ENCODE measurements around the gene IFRD2.
A peak's percentile ranks its signal among the peaks of the same experiment; 100 is the strongest.
"Not testable (repeated sequence)": the region's sequence is repeated elsewhere in the genome, so short reads cannot be mapped to it uniquely, and the experiment has no call there.

IFRD2 gene

DNA sequence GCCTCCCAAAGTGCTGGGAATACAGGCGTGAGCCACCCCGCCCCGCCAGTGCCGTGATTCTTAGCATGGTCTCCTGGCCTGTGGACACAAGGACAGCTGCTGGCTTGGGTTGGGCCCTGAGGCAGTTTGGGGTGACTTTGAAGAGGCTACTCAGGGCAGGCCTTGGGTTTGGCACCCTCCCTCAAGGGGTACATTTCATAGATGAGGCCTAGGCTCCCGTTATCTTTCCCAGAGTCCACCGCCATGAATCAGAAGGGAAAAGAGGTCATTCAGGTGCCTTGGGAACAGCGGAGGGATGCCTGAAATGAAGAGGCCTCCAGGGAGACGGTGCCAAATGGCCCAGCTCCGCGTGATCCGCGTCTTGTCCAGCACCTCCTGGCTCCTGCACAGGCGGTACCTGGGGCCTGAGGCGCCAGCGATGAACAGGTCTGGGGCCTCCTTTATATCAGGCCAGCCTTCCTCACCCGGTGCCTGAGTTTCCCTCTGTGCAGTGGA lies 46.9 kb downstream of the IFRD2 start:
- no peak for DNase-seq

DNA sequence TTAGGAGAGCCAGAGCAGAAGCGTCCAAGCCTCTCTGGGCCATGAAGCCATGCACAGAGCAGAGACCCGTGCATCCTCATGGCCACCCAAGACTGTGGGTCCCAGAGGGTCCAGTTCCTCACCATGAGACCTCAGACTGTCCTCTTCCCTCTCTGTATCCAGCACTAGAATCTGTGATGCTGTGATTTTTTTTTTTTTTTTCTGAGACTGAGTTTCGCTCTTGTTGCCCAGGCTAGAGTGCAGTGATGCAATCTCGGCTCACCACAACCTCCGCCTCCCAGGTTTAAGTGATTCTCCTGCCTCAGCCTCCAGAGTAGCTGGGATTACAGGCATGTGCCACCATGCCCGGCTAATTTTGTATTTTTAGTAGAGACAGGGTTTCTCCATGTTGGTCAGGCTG lies 47.4 kb downstream of the IFRD2 start:
- not testable (repeated sequence) for DNase-seq

DNA sequence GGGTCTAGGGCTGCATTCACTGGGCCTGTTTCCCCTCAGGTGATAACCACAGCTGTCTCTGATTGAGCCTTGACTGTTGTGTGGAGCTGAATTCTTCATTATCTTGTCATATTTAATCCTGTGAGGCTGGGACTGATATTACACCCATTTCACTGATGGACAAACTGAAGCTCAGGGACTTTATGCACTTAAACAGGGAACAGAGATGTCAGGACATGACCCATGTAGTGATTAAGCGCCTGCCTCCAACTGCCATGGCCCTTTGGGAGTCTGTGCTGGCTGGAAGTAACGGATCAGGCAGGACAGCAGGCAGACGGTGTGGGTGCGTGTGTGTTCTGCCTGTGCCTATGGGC lies 48.7 kb downstream of the IFRD2 start:
- DNase-seq: no peak

DNA sequence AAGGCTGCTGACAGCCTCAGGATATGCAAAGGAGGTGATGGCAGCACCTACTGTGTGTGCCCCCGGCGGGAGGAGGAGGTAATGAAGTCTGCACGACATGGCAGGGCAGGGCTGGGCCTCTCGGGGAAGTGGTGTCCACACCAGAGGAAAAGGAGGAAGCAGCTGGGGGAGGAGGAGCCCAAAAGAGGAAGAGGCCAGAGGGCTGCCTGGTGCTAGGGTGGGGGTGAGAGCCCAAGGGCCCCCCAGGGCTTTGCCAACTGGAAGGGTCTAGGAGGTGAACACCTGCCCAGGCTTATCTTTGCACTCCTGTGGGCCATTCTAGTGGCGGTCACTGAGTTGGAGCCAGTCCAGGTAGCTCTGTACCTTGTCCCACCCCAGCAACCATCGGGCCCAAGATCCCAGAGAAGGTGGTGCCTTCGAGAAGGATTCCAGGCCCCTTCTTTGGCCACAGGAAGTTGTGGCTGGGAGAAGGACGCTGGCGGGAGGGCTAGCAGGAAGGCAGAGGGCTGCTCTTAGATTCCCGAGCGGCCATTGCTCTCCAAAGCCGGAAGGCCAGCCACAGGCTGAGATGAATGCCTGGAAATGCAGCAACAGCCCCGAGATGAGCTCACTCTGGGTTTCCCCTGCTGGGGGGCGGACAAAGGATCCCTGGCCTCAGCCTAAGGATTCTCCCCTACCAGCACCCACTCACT lies 49.2 kb downstream of the IFRD2 start:
- no peak for DNase-seq

DNA sequence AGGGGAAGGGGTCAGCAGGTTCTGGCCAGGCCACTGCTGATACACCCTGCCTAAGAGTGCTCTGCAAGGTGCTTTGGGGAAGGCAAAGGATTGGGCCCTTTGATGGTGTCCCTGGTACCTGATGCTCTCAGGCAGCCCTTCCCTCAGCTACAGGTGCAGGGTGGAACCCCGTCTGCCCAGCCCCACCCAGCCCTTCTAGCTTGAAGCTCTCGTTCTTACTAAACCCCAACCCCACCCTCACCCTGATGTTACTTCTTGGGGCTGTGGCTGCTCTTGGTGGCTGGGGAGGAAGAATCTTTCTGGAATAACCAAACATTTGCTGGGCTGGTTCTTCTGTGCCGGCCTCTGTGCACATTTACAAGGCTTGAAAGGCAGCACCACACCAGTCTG lies 49.9 kb downstream of the IFRD2 start:
- DNase-seq: no peak

DNA sequence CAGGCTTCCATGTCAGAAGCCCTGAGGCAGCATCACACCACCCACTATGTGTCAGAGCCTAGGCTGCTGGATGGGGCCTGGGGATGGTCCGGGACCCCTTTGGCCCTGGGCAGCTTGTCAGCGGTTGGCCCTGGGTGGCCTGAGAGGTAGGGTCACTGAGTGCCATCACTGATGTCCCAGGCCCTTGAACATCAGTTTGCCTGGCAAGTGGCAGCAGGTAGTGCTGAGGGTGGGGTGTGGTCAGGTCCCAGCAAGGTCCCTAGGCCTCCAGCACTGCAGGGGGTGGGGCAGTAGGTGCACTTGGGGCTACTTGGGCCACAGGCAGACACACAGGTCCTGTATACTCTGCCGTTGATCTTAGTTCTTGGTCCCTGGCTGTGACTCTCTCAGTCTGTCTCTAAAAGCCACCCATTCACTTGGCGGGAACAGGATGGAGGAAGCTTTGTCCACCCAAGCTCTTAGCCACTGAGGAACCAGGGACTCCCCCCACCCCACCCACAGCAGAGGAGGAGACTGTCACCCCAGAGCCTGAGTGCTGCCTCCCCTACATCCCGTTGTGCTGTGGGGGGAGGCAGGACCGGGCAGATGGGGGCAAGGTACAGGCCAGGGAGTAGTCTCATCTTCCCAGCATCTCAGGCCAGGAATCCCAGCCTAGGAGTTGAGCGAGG lies 50.4 kb downstream of the IFRD2 start:
- no peak for DNase-seq

DNA sequence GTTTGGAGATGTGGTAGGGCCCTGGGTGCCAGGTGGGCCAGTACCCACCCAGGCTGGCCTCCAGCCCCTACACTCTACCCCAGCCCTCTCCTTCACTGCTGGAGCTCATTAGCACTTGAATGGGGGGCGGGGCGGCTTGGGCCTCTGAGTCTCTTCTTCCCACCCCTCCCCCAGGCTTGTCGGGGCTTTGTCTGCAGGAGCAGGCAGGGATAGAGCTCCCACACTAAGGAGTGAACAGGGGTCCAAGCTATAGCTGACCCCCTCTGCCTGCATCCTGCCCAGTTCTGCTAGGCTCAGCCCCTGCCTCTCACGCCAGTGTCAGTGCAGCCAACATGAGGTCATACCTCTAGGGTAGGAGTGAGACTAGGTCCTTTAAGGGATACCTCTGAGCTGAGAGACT lies 51.1 kb downstream of the IFRD2 start:
- no peak for DNase-seq

DNA sequence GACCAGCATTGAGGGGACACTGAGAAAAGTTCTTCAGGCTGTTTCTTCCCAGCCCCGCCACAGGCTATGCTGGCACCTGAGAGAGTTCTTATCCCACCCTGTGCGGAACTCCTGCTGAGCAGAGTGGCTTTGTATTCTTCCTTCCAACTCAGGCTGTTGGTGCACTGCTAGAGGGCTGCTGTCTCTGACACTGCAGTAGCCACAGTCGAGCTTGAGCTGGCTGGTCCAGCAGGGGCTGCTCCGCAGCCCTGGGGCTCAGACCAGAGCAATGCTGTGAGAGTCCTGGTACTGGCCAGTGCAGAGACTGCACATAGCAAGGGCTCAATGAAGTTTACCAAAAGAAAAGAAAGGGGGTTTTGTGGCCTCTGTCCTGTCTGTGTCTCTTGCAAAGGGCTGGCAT lies 52.6 kb downstream of the IFRD2 start:
- no peak for DNase-seq

DNA sequence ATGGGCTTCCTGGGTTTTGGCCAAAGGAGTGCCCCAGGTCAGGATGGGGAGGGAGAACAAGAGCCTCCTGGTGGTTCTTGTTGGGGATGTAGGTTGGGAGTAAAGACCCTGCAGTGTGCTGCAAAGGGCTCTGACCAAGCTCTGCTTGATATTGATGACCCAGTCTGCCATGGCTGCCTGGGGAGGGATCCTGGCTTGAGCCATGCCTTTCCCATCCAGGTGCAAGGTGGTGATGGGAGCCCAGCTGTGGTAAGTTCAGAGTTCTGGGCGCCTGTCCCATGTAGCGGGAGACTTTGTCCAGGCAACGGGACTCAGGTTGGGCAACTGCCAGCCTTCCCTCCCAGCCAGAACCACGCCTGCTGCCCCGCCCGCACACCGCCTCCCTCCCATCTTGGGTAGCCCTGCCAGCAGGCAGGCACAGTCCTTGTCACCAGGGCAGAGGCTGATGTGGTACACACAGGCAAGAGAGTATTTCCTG lies 53.6 kb downstream of the IFRD2 start:
- DNase-seq: no peak

DNA sequence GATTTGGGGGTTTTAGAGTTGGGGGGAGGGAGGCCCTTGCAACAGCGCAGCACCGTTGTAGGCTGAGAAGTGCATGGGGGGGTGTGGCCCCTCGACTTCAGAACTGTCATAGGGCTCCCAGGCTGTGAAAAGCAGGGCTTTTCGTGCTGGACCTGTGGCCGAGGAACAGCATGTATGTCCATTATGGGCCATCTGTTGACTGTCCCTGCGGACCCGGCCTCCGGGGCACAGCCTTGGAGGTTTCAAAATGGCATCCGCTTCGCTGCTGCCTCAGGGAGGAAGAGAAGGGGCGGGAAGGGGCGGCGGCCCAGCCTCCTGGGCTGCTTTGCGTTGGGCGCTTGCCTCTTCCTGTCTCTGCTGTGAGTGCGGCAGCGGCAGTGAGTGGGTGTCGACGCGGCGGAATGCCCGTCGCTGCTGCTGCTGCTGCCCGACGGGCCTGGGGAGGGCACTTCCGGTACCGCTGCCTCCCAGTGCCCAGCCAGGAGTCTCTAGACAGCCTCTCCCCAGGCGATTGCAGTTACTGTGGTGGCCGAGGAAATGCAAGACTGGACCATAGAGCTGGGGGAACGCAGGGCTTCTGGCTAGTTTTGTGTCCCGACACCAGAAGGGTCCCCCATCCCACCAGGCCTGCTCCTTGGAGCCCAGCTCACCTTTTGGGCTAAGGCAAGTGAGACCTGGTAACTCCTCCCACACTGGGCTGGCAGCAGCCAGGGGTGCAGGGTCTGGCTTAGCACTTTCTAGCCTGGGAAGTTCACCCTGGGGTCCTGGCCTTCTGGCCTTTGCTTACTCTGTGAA lies 54.3 kb downstream of the IFRD2 start:
- peak; percentile 84 for DNase-seq

All from activated gamma-delta T cell treated with Interleukin-2 at 50 U/mL for 16 hours (primary cell).